ENCODE measurements around the gene ADTRP.

ADTRP gene

DNA sequence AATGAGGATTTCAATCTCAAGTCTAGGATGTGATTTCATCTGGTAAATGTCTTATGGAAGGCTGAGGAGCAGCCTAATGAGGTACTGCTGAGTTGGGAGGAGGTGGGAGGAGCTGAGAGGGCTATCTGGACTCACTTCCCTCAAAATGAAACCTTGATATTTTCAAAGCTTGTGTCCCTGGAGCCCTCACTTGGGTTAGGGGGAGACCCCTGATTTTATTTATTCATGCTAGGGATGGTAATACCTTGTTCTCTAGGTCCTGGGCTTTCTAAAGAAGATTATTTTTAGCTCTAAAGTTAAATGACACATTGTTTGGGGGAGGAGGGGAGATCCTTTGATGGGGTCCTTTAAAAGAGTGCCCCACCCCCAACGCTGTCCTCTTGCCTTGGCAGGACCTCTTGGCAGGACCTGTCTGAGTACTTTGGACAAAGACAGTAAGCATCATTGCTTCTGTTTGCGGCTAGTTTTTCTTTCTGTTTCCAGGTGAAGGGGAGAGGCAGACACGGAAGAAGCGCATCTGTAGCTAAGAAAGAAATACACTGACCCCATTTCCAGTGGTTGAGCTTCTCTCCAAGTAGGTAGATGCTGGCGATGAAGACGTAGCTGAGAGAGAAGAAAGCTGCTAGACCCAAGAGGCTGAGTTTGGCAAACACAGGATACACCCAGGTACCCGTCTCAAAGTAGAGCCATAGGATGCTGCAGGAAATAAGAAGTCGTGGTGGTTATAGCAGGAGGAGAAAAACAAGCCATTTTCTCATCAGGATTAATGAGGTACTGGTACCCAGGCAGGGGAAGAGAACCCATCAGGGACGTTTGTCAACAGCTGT, 55.6 kb downstream of the ADTRP start:
- no peak for DNase-seq

GRCh38 chr6:11722220-11722619, 56.4 kb downstream of the ADTRP start:
- no peak for DNase-seq

DNA sequence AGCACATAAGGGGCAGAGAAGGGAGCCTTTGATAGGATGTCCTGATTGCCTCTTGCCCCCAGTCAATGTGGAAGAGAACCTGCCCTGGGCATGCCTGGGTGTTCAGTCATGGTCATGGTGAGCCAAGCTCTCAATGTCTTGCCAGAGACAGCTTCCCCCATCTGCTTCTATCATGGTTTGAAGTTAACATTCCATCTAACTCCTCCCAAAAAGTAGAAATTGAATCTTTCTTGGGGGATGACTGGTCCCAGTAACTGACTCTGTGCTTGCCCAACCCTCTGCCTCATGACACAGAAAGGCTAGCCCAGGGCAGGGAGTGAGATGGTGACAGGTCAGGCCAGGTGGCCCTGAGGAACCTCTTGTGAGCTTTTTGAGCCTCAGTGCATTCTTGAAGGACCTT, 60.1 kb downstream of the ADTRP start:
- DNase-seq: no peak

DNA sequence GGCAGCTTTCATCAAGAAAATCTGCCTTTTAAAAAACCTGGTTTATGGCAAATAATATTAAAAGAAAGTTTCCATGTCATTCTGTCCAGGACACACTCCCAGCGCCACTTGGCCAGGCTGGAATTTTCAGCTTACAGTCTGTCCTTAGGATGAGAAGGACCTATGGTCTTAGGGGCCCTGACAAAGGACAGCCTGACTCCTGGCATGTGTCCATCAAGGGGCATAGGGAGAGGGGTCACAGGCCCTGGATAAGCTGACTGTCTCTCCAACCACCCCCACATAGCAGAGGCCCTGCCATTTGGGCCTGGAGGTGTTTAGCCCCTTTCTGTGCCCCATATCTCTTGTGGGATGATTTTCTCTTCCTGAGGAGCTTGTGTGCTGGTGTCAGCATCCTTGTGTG, 60.6 kb downstream of the ADTRP start:
- DNase-seq: no peak

DNA sequence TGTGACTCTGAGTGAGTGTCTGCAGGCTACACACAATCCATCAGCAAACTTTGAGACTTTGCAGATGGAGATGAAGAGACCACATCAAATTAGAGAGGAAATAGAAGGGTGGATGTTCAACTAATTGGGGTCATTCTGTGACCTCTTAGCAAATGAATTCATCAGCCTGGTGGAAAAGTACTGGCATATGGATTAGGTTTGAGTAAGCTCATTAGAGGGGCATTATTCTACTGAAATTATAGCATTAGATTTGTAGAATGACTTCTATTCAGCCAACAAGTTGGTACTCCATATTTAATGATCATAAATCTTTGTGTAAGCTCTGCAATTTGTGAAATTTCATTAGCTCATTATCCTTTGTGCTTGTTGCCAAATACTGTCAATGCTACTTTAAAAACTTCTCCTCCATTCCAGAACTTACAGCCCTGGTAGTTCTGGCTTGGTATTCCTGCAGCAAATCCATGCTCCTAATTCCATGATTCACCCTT, 63.8 kb downstream of the ADTRP start:
- no peak for DNase-seq

- DNase-seq: no peak
These were observed 64.3 kb downstream of the ADTRP start for GRCh38 chr6:11714116-11714797.

DNA sequence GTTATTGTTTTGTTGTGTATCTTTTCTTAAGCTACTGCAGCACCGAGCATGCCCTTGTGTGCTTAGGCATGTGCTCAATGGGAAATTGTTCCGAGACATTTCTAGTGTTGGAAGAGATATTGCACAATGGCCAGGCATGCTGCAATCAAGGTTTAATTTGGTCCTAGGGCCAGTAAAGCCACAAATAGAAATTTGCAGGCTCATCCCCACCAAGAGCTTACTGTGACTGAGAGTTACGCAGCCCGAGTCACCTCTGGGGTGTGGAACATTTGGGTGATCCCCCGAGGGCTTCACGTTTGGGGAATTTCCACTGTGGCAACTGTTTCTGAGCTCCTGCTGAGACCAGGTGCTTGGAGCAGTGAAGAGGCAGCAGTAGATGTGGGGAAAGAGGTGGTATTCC, 65.8 kb downstream of the ADTRP start:
- DNase-seq: no peak

- no peak for DNase-seq
These were observed 66.5 kb downstream of the ADTRP start for GRCh38 chr6:11711984-11712711.

GRCh38 chr6:11711003-11711983, 67.3 kb downstream of the ADTRP start:
- no peak for DNase-seq

DNA sequence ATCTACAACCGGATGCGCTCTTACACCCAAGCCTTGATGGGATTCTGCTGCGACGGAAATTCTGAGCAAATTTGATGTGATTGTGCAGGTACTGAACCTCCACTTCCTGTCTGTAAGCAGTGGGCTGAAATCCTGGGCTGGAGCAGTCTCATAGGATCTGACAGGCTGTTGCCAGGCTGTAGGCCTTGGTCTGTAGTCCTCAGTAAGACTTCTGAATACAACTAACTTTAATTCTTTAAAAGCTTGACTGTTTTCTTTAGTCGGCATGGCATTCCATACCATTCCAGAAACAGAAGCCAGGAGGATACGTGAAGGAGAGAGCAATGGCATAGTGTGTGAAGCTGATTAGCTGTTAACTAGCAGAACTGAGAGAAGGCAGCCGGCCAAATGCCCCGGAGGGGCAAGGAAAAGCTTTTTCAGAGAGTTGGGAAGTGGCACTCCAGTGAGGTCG, 68.3 kb downstream of the ADTRP start:
- no peak for DNase-seq

- no peak for DNase-seq
These were observed 72.4 kb downstream of the ADTRP start for GRCh38 chr6:11706171-11706570.

DNA sequence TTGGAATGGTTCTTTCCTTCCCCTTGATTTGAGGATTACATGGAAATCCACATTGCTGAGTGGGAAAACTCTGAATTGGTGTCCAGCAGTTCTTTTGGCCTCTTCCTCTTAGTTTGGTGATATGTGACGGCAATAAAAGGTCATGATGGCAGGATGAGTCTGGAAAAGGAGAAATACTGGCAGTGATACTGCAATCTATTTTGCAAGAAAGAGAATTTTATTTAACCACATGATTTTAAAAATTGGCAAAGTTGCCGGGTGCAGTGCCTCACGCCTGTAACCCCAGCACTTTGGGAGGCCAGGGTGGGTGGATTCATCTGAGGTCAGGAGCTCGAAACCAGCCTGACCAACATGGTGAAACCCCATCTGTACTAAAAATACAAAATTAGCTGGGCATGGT, 73.1 kb downstream of the ADTRP start:
- no peak for DNase-seq

GRCh38 chr6:11705069-11705468, 73.5 kb downstream of the ADTRP start:
- DNase-seq: no peak

DNA sequence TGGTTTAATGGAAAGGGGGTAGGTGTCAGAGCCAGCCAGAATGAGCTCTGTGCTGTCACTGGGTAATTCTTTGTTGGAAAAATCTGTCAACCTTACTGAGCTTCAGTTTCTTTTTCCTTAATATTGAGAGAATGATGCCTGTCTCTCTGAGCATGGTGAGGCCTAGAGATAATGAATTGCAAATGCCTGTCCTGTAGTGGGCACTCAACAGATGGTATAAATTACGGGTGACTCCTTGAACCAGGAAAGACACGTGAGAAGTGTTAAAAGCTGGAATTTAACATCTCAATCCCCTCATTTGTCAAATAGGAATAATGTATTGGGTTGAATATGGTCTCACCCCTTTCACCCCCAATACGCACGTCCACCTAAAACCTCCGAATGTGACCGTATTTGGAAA, 74.9 kb downstream of the ADTRP start:
- no peak for DNase-seq

DNA sequence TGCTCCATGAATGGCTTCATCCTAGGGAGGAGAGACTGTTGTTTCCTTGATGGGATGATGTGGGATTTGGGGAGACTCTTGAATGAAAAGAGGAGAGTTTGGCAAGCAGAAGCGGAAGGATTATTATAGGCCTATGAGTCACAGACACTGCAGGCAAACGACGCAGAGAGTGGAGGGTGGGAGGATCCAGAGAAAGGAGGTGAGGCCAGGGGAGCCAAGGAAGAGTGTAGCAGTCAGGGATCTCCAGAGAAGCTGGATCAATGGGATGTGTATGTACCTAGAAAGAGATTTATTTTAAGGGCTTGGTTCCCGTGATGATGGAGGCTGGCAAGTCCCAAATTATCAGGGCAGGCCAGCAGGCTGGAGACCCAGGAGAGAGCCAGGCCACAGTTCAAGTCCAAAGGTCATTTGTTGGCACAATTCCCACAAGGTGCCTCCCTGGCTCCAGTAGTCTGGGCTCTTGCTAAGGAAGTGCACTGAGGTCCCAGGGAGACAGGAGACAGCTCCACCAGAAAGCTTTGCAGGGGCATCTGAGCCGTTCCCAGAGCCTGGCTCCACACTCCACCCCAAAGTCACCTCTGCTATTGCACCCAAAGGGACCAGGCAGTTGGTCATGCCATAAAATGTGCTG, 76.0 kb downstream of the ADTRP start:
- DNase-seq: no peak

- DNase-seq: no peak
These were observed 76.5 kb downstream of the ADTRP start for GRCh38 chr6:11702089-11702488.

- no peak for DNase-seq
These were observed 77.0 kb downstream of the ADTRP start for GRCh38 chr6:11701573-11701972.

- DNase-seq: no peak
These were observed 78.4 kb downstream of the ADTRP start for GRCh38 chr6:11700118-11700718.

- no peak for DNase-seq
These were observed 79.0 kb downstream of the ADTRP start for GRCh38 chr6:11699576-11699975.

DNA sequence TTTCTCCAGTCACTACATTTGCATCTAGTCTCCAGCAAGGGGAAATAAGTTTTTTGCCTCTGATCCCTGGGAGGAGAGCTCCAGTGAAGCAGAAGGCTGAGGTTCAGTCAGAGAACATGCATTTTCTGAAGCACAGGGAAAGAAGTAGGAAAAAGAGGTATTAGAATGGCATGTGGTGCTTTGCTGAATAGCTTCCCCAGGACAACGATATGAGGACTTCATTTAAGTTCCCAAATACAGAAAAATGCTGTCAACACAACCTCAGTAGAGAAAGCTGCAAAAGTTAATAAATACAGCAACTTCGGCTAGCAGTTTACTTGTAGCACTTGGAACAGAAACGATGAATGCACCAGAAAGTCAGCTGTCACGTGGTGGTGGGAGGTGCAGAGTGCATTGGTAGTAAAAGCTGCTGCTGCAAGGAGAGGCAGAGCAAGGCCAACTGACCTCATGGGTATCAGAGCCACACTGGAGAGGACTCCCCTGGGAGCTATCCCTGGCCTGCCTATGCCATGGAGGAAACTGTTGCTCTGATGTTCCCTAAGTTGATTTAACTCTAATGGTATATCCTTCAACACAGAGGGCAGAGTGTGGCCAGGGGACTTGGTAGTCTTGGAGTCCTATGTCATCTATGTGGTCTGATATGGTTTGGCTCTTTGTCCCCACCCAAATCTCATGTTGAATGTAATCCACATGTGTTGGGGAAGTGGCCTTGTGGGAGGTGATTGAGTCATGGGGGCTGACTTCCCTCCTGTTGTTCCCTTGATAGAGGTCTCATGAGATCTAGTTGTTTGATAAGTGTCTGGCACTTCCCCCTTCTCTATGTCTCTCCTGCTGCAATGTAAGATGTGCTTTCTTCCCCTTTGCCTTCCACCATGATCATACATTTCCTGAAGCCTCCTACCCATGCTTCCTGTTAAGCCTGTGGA, 85.9 kb downstream of the ADTRP start:
- DNase-seq: no peak
